NCI-H1436 treated with DMSO at 0.1 percent for 48 hours (cell line): ENCODE results near the gene GOLGA6D.
"Not testable (repeated sequence)": the region's sequence is repeated elsewhere in the genome, so short reads cannot be mapped to it uniquely, and the experiment has no call there.

Experiments used
- DNase-seq: peaks from one replicate; lab custom pipeline; 2025; lab: John Stamatoyannopoulos, UW

The GOLGA6D gene

DNA sequence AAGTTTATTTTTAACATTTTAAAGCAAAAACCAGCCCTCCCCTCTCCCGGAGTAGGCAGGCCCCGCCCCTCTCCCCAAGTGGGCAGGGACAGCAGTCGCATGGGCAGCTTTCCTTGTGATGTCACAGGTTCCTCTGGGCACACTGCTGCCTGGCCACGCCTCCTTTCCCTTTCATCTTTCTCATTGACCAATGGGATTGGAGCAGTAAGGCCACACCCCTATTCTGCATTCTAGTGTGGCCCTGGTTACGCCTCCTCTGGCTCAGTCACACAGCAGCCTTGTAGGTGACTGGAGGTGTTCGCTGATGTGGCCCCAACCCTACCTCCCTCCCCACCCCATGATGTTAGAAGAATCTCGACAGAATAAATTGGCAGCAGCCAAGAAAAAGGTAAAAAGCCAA, at the start of gene GOLGA6D:
GOLGA6D (plus strand) TSS at position 264 of the 400 bp plus-strand sequence; CDS start at position 305, 41 bp downstream.
- not testable (repeated sequence) for DNase-seq

DNA sequence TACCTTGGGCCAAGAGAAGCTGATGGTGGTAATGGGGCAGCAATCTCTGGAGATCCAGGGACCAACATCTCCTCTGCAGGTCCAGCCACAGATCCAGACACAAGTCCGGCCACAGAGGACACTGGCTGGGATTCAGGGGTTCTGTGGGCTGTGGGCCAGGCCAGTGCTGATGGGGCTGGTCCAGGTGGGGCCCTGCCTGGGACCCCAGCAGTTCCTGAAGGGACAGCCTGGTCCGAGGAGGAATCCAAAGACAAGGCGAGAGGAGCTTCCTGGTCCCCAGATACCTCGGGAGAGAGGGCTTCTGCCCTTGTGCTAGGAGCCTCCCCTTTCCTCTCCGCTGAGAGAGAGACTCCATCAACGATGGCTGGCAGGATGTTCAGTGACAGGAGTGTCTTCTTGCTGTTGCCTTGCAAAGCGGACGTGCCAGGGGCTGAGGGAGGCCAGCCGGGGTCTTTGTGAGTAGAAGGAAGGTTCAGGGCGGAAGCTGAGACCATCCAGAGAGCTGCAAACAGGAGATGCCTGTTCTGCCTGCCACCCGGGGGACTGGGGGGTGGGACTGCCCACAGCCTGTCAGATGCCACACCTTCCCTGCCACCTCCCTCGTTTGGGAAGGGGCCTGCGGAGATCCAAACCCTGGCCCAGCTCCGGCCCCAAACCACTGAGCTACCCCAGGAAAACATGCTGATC, 49.0 kb upstream of the GOLGA6D start:
- DNase-seq: no peak

GRCh38 chr15:75234191-75234810, 48.3 kb upstream of the GOLGA6D start:
- no peak for DNase-seq

DNA sequence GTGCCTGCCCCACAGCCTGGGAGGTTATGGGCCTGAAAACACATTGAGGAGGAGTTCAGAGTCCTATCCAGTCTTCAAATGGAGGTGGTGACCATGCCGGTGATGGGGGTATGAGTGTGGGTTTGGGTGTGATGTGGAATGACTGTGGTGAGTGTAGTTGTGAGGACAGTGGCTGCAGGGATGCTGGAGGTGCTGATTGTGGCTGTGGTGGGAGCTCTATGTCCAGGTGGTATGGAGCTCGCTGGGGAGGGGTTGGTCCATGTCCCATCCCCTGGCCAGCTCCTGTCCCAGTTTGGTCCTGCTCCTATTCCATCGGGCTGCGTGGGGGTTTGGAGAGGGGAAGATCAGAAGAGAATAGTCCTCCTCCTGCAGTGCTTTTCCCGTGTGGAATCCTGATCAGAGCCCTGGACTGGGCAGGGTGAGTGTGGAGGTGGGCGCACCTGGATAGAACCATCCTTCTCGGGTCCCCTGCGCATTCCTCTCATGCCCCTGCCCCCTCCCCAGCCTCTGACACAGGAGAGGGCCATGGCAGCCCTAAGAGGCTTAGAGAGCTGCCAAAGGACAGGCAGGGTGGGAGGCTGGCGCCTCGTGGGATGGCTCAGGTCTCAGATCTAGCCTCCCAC, 47.5 kb upstream of the GOLGA6D start:
- DNase-seq: no peak

DNA sequence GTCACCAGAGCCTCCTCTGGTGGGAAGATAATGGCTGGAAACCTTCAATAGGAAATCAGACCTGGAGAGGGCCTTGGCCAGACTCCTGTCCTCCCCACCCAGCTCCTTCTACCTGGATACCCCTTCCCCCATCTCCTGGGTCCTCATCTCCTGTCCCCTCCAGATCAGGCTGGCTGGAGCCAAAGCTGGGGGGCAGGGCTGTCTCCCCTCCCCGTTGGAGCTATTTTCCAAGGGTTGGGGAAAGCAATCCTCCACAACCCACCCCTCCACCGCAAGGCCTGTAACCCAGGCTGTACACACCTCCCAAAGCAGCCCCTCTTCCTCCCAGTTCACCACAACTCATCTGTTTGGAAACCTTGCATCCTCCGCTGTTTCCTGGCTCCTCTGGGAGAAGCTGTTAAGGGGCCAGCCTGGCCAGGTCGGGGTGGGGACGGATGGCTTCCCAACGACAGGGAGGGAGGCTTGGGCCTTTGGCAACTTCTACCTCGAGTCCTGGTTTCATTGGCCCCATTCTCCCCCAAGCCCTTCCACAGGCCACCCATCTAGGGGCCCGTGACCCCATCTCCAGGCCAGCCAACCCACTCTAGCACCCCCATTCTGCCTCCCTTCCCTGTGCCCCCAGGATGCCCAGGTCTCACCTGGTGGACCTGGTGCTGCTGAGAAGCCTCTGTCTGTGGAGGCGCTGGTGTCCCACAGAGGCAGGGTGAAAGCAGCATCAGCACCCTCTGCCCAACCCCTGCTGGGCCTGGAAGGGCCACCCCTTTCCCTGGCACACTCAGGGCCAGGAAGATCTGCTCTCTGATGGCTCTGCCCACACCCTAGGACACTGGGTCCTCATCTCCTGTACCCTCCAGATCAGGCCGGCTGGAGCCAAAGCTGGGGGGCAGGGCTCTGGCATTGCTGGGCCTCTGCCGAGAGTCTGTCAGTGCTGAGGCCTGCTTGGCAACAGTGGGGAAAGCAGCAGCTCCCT, 46.6 kb upstream of the GOLGA6D start:
- no peak for DNase-seq

DNA sequence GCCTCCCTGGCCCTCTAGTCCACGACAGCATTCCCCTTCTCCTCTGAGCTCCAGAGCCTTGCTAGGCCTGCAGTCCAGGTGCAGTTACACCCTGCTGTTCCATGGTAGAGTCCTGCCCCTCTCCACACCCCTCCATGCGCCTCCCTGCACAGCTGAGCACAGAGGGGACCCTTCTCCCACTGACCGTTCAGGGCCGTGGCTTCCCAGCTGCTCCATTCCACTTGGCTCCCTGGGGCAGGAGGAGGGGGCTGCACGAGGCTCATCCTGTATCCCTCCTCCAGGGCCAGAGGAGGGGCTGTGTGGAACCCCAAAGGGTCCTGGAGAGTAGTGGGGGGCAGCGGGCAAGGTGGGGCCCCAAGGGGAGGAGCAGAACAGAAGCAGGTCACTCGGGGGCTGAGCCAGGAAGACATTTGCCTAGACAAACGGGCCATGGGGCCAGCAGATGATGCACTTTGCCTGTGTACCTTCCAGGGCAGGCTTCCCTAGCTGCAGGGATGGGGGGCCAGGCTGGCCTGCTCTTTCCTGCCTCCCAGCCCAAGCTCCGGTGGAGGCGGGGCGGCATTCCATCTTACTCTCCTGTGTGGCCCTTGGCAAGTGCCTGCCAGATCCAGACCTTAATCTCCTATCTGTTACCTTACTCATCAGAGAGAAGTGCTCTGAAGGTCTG, 45.2 kb upstream of the GOLGA6D start:
- no peak for DNase-seq

- no peak for DNase-seq
Observed at GRCh38 chr15:75238150-75238549, 44.5 kb upstream of the GOLGA6D start.

GRCh38 chr15:75245741-75246140, 36.9 kb upstream of the GOLGA6D start:
- not testable (repeated sequence) for DNase-seq

GRCh38 chr15:75248991-75249390, 33.6 kb upstream of the GOLGA6D start:
- not testable (repeated sequence) for DNase-seq

- DNase-seq: no peak
Observed at GRCh38 chr15:75249726-75250125, 32.9 kb upstream of the GOLGA6D start.

- not testable (repeated sequence) for DNase-seq
Observed at GRCh38 chr15:75251343-75251742, 31.3 kb upstream of the GOLGA6D start.

DNA sequence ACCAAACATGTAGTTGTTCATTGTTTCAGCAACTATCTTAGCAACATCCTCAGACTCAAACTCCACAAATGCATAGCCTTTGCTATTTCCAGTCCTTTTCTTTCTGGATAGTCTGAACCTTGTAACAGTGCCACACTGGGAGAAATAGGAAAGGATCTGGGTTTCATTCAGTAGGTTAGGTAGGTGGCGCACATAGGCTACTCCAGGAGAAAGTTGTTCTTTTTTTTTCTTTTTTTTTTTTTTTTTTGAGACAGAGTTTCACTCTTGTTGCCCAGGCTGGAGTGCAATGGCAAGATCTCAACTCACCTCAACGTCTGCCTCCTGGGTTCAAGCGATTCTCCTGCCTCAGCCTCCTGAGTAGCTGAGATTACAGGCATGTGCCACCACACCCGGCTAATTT, 30.4 kb upstream of the GOLGA6D start:
- not testable (repeated sequence) for DNase-seq

GRCh38 chr15:75258034-75258433, 24.6 kb upstream of the GOLGA6D start, which contains the start of gene GOLGA6C:
Gene GOLGA6C (plus strand): TSS chr15:75258334. CDS start chr15:75258599, 265 bp downstream.
- not testable (repeated sequence) for DNase-seq

DNA sequence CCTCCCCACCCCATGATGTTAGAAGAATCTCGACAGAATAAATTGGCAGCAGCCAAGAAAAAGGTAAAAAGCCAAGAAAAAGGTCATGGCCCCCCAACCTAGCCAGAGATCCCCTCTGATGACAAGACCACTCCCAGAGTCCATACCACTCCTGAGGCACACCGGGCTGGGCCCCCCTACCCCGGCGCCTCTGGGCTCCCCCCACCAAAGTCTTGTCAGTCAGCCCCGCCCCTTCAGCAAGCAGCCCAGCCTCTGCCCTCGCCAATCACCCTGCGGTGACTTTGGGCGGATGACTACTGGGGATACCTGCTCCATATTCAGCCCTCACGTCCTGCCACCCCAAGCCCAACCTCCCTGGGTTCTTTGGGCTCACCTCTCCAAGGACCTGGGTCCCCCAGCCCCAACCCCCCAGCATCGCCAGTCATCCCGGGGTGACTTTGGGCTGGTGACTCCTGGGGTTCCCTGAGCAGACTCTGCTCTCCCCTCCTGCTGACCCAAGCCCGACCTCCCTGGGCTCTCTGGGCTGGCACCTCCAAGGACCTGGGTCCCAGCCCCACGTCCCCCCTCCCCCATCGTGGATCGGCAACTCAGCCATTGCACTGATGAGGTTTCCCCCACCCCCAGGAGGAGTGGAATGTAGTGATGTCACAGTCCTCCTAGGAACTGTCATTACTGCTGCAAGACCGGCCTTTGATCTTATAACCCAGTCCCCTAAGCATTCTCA, 23.9 kb upstream of the GOLGA6D start:
- not testable (repeated sequence) for DNase-seq

- not testable (repeated sequence) for DNase-seq
Observed at GRCh38 chr15:75259873-75260272, 22.8 kb upstream of the GOLGA6D start.

DNA sequence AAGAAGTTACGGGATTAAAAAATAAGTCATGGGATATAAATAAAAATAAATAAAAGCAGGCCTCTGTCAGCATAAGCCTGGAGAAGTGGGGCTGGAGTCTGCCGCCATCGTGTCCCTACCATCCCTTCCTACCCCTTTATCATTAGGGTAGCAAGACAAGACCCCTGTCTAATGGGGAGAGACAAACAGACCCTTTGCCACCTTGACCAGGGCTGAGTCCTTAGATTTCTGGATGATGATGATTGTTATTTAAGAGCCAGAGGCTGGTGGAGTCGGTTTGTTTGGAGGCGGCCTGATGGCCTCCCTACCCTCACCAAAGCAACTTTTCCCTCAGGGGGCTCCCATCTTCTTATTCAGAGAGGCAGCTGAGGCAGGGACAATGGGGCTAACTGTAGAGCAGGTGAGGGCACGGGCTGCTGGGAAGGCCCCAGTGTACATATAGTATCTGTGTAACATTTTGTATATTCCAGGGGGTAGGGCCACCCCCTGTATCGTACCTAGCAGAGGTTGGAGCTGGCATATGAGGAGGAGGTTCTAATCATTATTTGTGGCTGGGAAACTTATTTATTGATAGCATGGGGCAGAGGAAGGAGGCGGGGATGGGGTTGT, 8.8 kb upstream of the GOLGA6D start:
- DNase-seq: not testable (repeated sequence)

DNA sequence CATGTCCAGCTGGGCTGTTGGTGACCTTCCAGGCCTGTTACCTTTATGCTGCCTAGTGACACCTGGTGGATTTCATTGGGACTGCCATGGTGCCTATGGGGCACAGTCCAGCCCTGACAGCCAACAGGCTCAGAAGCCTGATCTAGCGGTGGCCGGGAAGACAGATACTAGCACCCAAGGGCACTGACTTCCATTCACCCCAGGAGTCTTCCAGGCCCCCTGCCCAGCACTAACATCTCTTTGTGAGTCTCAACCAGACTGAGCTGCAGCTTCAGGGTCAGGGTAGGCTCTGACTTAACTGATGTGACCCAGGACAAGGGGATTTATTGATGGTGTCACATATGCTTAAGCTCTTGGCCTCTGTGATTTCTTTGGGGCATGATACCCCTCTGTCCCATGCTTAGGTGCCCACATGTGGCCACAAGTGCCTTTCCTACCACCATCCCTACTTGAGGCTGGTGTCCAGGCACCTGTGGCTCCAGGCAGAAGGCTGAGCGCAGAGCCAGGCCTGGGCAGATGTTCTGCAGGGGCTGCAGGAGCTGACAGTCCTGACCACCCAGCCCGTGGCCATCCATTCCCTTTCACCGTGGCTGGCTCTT, 8.0 kb upstream of the GOLGA6D start:
- not testable (repeated sequence) for DNase-seq

GRCh38 chr15:75275617-75276016, 7.0 kb upstream of the GOLGA6D start:
- not testable (repeated sequence) for DNase-seq

GRCh38 chr15:75278497-75278896, 4.1 kb upstream of the GOLGA6D start:
- not testable (repeated sequence) for DNase-seq

GRCh38 chr15:75284152-75284551, 1.5 kb downstream of the GOLGA6D start:
- not testable (repeated sequence) for DNase-seq
